HG02763 (cell line): ENCODE data around the gene MAP3K3.
A peak's percentile ranks its signal among the peaks of the same experiment; 100 is the strongest.

ENCODE experiments used
- ATAC-seq: cut with Tn5 transposase; IDR thresholded peaks from one replicate; pipeline ENCODE4 v1.9.1; 2021; ENCODE audit warnings: mild to moderate bottlenecking, moderate library complexity; ENCODE audit not compliant: unreplicated experiment

Gene MAP3K3

GRCh38 chr17:63692195-63692816, 70.1 kb downstream of the MAP3K3 start:
- ATAC-seq: no peak

GRCh38 chr17:63693411-63694113, 71.3 kb downstream of the MAP3K3 start:
- ATAC-seq: no peak

- no peak for ATAC-seq
Measured at GRCh38 chr17:63694229-63694949, 72.2 kb downstream of the MAP3K3 start.

GRCh38 chr17:63694950-63695773, 72.9 kb downstream of the MAP3K3 start:
- ATAC-seq: no peak

- ATAC-seq: no peak
Measured at GRCh38 chr17:63695889-63696288, 73.7 kb downstream of the MAP3K3 start.

GRCh38 chr17:63696381-63696961, 74.3 kb downstream of the MAP3K3 start:
- no peak for ATAC-seq

GRCh38 chr17:63697341-63698286, 75.4 kb downstream of the MAP3K3 start:
- no peak for ATAC-seq

- ATAC-seq: no peak
Measured at GRCh38 chr17:63698381-63698885, 76.2 kb downstream of the MAP3K3 start.

- peak; percentile 27 for ATAC-seq
Measured at GRCh38 chr17:63698886-63699637, 76.8 kb downstream of the MAP3K3 start.

- peak; percentile 19 for ATAC-seq
Measured at GRCh38 chr17:63699638-63700527, 77.7 kb downstream of the MAP3K3 start, which contains the start of gene LIMD2. LIMD2 (minus strand) TSS chr17:63700125; CDS start chr17:63699298, 827 bp downstream.

GRCh38 chr17:63700528-63701455, 78.6 kb downstream of the MAP3K3 start:
- ATAC-seq: peak; percentile 16

- no peak for ATAC-seq
Measured at GRCh38 chr17:63701456-63701820, 79.2 kb downstream of the MAP3K3 start.

- no peak for ATAC-seq
Measured at GRCh38 chr17:63701868-63702720, 79.9 kb downstream of the MAP3K3 start.

- no peak for ATAC-seq
Measured at GRCh38 chr17:63702721-63703015, 80.5 kb downstream of the MAP3K3 start.

- ATAC-seq: no peak
Measured at GRCh38 chr17:63703029-63703428, 80.8 kb downstream of the MAP3K3 start.
